Measurements from ENCODE around the gene DROSHA. TPM values are rescaled to one million over a fixed set of nuclear protein-coding genes. Genes with fewer than 3 reads are reported as not detected.

DROSHA gene
- polyA plus RNA-seq, 1 donor (not counting 4 experiments of a cell fraction or from before 2014, with no cell fraction given): 39.9 TPM

- DNase-seq (ENCODE audit: low read depth, low spot score) (no peak), FAIRE-seq (no peak)
- H3K4me1 ChIP-seq (ENCODE audit: control insufficient read depth, extremely low read depth, insufficient read depth, low read length): peaks cover 17% of the 10 kb centered on the region
- TF ChIP-seq CTCF (optimal IDR thresholded peaks at IDR 0.05 in 1 of 3, IDR thresholded peaks at IDR 0.05 in 1 of 3, conservative IDR thresholded peaks at IDR 0.05 in 1 of 3; ENCODE audit: extremely low read depth in 1 of 3, insufficient read depth in 2 of 3, low read length in 3 of 3) (no peak), EZH2 (IDR thresholded peaks at IDR 0.05; ENCODE audit: low read length) (no peak)
- no peaks in the 10 kb centered on the region for H4K20me1 ChIP-seq (ENCODE audit: control insufficient read depth, extremely low read depth, insufficient read depth, low read length)
- H3K9me1 ChIP-seq (ENCODE audit: control insufficient read depth, extremely low read depth, insufficient read depth, low read length): no peaks in the 10 kb centered on the region
- H3K4me2 ChIP-seq (ENCODE audit: control insufficient read depth, extremely low read depth, insufficient read depth, low read depth, low read length): no peak overlapping the region
- no peak overlapping the region for H3K27ac ChIP-seq (ENCODE audit: control insufficient read depth, insufficient read depth, low read length)
- H3K9me3 ChIP-seq (ENCODE audit: control insufficient read depth, low read depth, low read length): no peaks in the 10 kb centered on the region
- H2AFZ ChIP-seq (ENCODE audit: control insufficient read depth, low read length): no peak overlapping the region
- dilution Hi-C loops (cut with MboI; ENCODE audit: extremely low pct_ligation_motif_present, low sequenced_read_pairs): no loop called here
- no peak overlapping the region for H3K4me3 ChIP-seq (ENCODE audit: control insufficient read depth in 2 of 3, extremely low read depth in 1 of 3, insufficient read depth in 2 of 3, low read depth in 1 of 3, low read length in 3 of 3)
- no peaks in the 10 kb centered on the region for H3K79me2 ChIP-seq (ENCODE audit: control insufficient read depth, insufficient read depth, low read length)
- H3K36me3 ChIP-seq (ENCODE audit: control insufficient read depth in 2 of 2, extremely low read depth in 1 of 2, insufficient read depth in 2 of 2, low read length in 2 of 2): peaks cover 0 to 3% of the 10 kb centered on the region in 2 experiments
- H3K27me3 ChIP-seq (ENCODE audit: control insufficient read depth, extremely low read depth, insufficient read depth, low read length): no peaks in the 10 kb centered on the region
- no peak overlapping the region for H3K9ac ChIP-seq (ENCODE audit: control insufficient read depth, extremely low read depth, insufficient read depth, low read length)
These were observed 127.6 kb downstream of the DROSHA start for GRCh38 chr5:31404325-31404724.

GRCh38 chr5:31401691-31402090 lies 130.2 kb downstream of the DROSHA start:
- H3K27ac ChIP-seq (ENCODE audit: control insufficient read depth, insufficient read depth, low read length): no peak overlapping the region
- no peaks in the 10 kb centered on the region for H4K20me1 ChIP-seq (ENCODE audit: control insufficient read depth, extremely low read depth, insufficient read depth, low read length)
- no peaks in the 10 kb centered on the region for H3K79me2 ChIP-seq (ENCODE audit: control insufficient read depth, insufficient read depth, low read length)
- dilution Hi-C loops (cut with MboI; ENCODE audit: extremely low pct_ligation_motif_present, low sequenced_read_pairs): no loop called here
- H3K9ac ChIP-seq (ENCODE audit: control insufficient read depth, extremely low read depth, insufficient read depth, low read length): no peak overlapping the region
- no peak overlapping the region for H3K4me2 ChIP-seq (ENCODE audit: control insufficient read depth, extremely low read depth, insufficient read depth, low read depth, low read length)
- DNase-seq (ENCODE audit: low read depth, low spot score): no peak
- TF ChIP-seq EZH2 (IDR thresholded peaks at IDR 0.05; ENCODE audit: low read length) (no peak), CTCF (optimal IDR thresholded peaks at IDR 0.05 in 1 of 3, IDR thresholded peaks at IDR 0.05 in 1 of 3, conservative IDR thresholded peaks at IDR 0.05 in 1 of 3; ENCODE audit: extremely low read depth in 1 of 3, insufficient read depth in 2 of 3, low read length in 3 of 3) (no peak)
- H3K36me3 ChIP-seq (ENCODE audit: control insufficient read depth in 2 of 2, extremely low read depth in 1 of 2, insufficient read depth in 2 of 2, low read length in 2 of 2): peaks cover 0 to 3% of the 10 kb centered on the region in 2 experiments
- H3K4me1 ChIP-seq (ENCODE audit: control insufficient read depth, extremely low read depth, insufficient read depth, low read length): no peaks in the 10 kb centered on the region
- no peak overlapping the region for H2AFZ ChIP-seq (ENCODE audit: control insufficient read depth, low read length)
- FAIRE-seq: no peak
- H3K9me1 ChIP-seq (ENCODE audit: control insufficient read depth, extremely low read depth, insufficient read depth, low read length): no peaks in the 10 kb centered on the region
- H3K9me3 ChIP-seq (ENCODE audit: control insufficient read depth, low read depth, low read length): no peaks in the 10 kb centered on the region
- no peaks in the 10 kb centered on the region for H3K27me3 ChIP-seq (ENCODE audit: control insufficient read depth, extremely low read depth, insufficient read depth, low read length)
- no peak overlapping the region for H3K4me3 ChIP-seq (ENCODE audit: control insufficient read depth in 2 of 3, extremely low read depth in 1 of 3, insufficient read depth in 2 of 3, low read depth in 1 of 3, low read length in 3 of 3)

Data from keratinocyte (primary cell).